Measurements from ENCODE around the gene MYL7.

The MYL7 gene

GRCh38 chr7:44158873-44159631, 17.9 kb upstream of the MYL7 start:
- H3K79me2 ChIP-seq (ENCODE audit: insufficient read depth, low read depth) = no peaks in the 10 kb centered on the region
- no peaks in the 10 kb centered on the region for H3K36me3 ChIP-seq (ENCODE audit: insufficient read depth)
- TF ChIP-seq CTCF (conservative IDR thresholded peaks at IDR 0.05; ENCODE audit: low read depth, low read length) = no peak
- H3K27me3 ChIP-seq (ENCODE audit: insufficient read depth, low read depth) = no peaks in the 10 kb centered on the region
- no peaks in the 10 kb centered on the region for H3K4me1 ChIP-seq (ENCODE audit: low read depth, poor library complexity, severe bottlenecking)
- H3K27ac ChIP-seq = no peak overlapping the region
- H4K20me1 ChIP-seq (ENCODE audit: insufficient read depth) = no peaks in the 10 kb centered on the region
- no peak overlapping the region for H2AFZ ChIP-seq (ENCODE audit: low read depth)
- H3K9ac ChIP-seq = no peak overlapping the region
- H3K4me3 ChIP-seq (IDR thresholded peaks at IDR 0.05; ENCODE audit: insufficient read depth, low read depth, low read length) = no peak overlapping the region
- H3K4me2 ChIP-seq = no peak overlapping the region

- H3K27ac ChIP-seq = no peak overlapping the region
- no peak overlapping the region for H3K4me3 ChIP-seq (IDR thresholded peaks at IDR 0.05; ENCODE audit: insufficient read depth, low read depth, low read length)
- no peaks in the 10 kb centered on the region for H4K20me1 ChIP-seq (ENCODE audit: insufficient read depth)
- no peak overlapping the region for H3K9ac ChIP-seq
- H3K4me1 ChIP-seq (ENCODE audit: low read depth, poor library complexity, severe bottlenecking) = no peaks in the 10 kb centered on the region
- H3K4me2 ChIP-seq = no peak overlapping the region
- H3K27me3 ChIP-seq (ENCODE audit: insufficient read depth, low read depth) = no peaks in the 10 kb centered on the region
- TF ChIP-seq CTCF (conservative IDR thresholded peaks at IDR 0.05; ENCODE audit: low read depth, low read length) = no peak
- H3K36me3 ChIP-seq (ENCODE audit: insufficient read depth) = no peaks in the 10 kb centered on the region
- H3K79me2 ChIP-seq (ENCODE audit: insufficient read depth, low read depth) = no peaks in the 10 kb centered on the region
- no peak overlapping the region for H2AFZ ChIP-seq (ENCODE audit: low read depth)
Observed at GRCh38 chr7:44158096-44158872, 17.2 kb upstream of the MYL7 start.

- no peaks in the 10 kb centered on the region for H3K79me2 ChIP-seq (ENCODE audit: insufficient read depth, low read depth)
Observed at GRCh38 chr7:44157116-44158080, 16.3 kb upstream of the MYL7 start.

More at GRCh38 chr7:44157116-44158080, 16.3 kb upstream of the MYL7 start:
- no peak overlapping the region for H3K9ac ChIP-seq
- TF ChIP-seq CTCF (conservative IDR thresholded peaks at IDR 0.05; ENCODE audit: low read depth, low read length) = no peak
- H3K4me3 ChIP-seq (IDR thresholded peaks at IDR 0.05; ENCODE audit: insufficient read depth, low read depth, low read length) = no peak overlapping the region
- no peaks in the 10 kb centered on the region for H3K36me3 ChIP-seq (ENCODE audit: insufficient read depth)
- H3K27me3 ChIP-seq (ENCODE audit: insufficient read depth, low read depth) = no peaks in the 10 kb centered on the region
- H3K4me1 ChIP-seq (ENCODE audit: low read depth, poor library complexity, severe bottlenecking) = no peaks in the 10 kb centered on the region
- H4K20me1 ChIP-seq (ENCODE audit: insufficient read depth) = no peaks in the 10 kb centered on the region
- no peak overlapping the region for H3K4me2 ChIP-seq
- H3K27ac ChIP-seq = no peak overlapping the region
- no peak overlapping the region for H2AFZ ChIP-seq (ENCODE audit: low read depth)
